ENCODE data around the gene ACD. TPM values are rescaled to one million over a fixed set of nuclear protein-coding genes. Genes with fewer than 3 reads are reported as not detected.
A peak's percentile ranks its signal among the peaks of the same experiment; 100 is the strongest.

Gene ACD
- total and polyA plus RNA-seq, 12 donors = 6.9 to 15.0 (median 8.6) TPM

DNA sequence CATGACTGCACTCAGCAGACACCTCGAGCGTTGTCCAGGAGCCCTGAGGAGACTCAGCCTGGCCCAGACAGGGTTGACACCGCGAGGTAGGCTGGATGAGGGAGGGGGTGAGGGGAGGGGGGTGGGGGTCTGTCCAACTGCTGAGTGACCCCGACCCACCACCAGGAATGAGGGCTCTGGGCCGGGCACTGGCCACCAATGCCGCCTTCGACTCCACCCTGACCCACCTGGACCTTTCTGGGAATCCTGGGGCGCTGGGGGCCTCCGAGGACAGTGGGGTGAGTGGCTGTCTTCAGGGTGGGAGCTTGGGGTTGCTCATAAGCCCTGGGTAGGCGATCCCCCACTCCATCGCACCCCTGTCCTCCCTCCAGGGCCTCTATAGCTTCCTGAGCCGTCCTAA, 12.4 kb downstream of the ACD start:
- no peaks in the 10 kb centered on the region for H3K36me3 ChIP-seq
- ATAC-seq (no peak), DNase-seq (no peak)
- H3K27me3 ChIP-seq = peaks cover 24 to 83% (median 77%) of the 10 kb centered on the region in 7 donors
- H3K4me1 ChIP-seq = peaks cover 0 to 34% (median 12%) of the 10 kb centered on the region in 9 donors
- H3K9me3 ChIP-seq = no peaks in the 10 kb centered on the region
- no peak overlapping the region for H3K4me3 ChIP-seq
- H3K27ac ChIP-seq = no peak overlapping the region
- intact Hi-C loops (cut with DNase I) = loop anchor here in 3 of 10 donors (5.0 to 10.0 kb wide), 2 partner anchors 103 to 125 kb away; no protein-coding TSS in a partner anchor
- TF ChIP-seq, protein P1, sequence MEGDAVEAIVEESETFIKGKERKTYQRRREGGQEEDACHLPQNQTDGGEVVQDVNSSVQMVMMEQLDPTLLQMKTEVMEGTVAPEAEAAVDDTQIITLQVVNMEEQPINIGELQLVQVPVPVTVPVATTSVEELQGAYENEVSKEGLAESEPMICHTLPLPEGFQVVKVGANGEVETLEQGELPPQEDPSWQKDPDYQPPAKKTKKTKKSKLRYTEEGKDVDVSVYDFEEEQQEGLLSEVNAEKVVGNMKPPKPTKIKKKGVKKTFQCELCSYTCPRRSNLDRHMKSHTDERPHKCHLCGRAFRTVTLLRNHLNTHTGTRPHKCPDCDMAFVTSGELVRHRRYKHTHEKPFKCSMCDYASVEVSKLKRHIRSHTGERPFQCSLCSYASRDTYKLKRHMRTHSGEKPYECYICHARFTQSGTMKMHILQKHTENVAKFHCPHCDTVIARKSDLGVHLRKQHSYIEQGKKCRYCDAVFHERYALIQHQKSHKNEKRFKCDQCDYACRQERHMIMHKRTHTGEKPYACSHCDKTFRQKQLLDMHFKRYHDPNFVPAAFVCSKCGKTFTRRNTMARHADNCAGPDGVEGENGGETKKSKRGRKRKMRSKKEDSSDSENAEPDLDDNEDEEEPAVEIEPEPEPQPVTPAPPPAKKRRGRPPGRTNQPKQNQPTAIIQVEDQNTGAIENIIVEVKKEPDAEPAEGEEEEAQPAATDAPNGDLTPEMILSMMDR (IDR thresholded peaks at IDR 0.05) = no peak
- WGBS, 2 donors = 78 to 82% methylated on average over 13 of the region's 13 CpGs

DNA sequence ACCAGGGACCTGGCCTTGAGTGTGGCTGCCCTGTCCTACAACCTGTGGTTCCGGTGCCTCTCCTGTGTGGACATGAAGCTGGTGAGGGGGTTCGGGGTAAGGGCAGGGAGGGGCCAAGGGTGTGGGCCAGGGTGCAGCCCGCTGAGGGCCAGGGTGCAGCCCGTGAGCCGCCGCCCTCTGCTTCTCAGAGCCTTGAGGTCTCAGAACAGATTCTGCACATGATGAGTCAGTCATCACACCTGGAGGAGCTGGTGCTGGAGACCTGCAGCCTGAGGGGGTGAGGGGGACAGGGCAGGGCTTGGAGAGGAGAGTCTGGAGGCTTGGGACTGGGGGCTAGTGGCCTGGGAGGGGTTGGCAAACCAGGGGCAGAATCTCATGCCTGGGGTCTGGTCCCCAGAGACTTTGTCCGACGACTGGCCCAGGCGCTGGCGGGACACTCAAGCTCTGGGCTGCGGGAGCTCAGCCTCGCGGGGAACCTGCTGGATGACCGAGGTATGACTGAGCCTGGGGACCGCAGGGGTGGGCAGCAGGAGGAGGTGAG, 12.9 kb downstream of the ACD start:
- peaks cover 24 to 78% (median 72%) of the 10 kb centered on the region in 7 donors for H3K27me3 ChIP-seq
- intact Hi-C loops (cut with DNase I) = loop anchor here in 3 of 10 donors (5.0 to 10.0 kb wide), 2 partner anchors 102 to 125 kb away; no protein-coding TSS in a partner anchor

DNA sequence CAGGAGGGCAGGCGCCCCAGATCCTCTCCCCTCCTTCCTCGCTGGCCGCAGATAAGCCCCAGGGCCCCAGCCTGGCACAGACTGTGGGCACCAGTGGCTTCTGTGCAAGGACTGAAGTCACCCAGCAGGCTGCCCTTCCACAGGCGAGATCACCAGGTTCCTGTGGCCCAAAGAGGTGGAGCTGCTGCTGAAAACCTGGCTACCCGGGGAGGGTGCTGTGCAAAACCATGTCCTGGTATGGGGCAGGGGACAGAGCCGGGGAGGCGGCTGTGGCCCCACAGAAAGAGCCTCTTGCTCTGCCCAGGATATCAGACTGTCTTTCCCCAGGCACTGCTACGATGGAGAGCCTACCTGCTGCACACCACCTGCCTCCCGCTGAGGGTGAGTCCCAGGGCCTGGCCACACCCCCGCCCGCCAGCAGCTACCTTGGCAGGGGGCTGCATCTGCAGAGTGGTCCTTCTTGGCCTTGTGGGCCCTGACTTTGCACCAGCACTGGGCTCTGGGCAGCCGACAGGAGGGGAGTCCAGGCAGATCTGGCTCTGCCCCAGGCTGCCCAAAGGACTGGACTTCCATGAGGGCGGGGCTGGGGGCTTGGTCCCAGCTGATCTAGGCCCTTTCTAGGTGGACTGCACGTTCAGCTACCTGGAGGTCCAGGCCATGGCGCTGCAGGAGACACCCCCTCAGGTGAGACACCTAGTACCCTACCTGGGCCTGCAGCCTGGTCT, 14.5 kb downstream of the ACD start:
- intact Hi-C loops (cut with DNase I) = loop anchor here in 5 of 10 donors (1.0 to 10.0 kb wide), 4 partner anchors 101 to 125 kb away; no protein-coding TSS in a partner anchor
- DNase-seq (no peak), ATAC-seq (no peak)
- WGBS, 2 donors = 84 to 87% methylated on average over 15 of the region's 15 CpGs
- Histone ChIP-seq H3K27ac (peak overlapping the region in 1 of 10 donors; percentile 75), H3K4me1 (peaks cover 0 to 46% (median 19%) of the 10 kb centered on the region in 9 donors), H3K4me3 (peak overlapping the region in 6 of 10 donors; percentile 15 to 56 (median 46)), H3K9me3 (no peaks in the 10 kb centered on the region), H3K36me3 (no peaks in the 10 kb centered on the region), H3K27me3 (peaks cover 24 to 62% (median 59%) of the 10 kb centered on the region in 7 donors)
- TF ChIP-seq, protein P1 (IDR thresholded peaks at IDR 0.05) = no peak

More for the DNA sequence above, 12.9 kb downstream of the ACD start:
- ATAC-seq = no peak
- Histone ChIP-seq H3K4me1 (peaks cover 0 to 39% (median 13%) of the 10 kb centered on the region in 9 donors), H3K9me3 (no peaks in the 10 kb centered on the region), H3K27ac (no peak overlapping the region), H3K36me3 (no peaks in the 10 kb centered on the region), H3K4me3 (no peak overlapping the region)
- WGBS, 2 donors = 68 to 79% methylated on average over 15 of the region's 15 CpGs
- TF ChIP-seq, protein P1 (IDR thresholded peaks at IDR 0.05) = no peak
- no peak for DNase-seq

DNA sequence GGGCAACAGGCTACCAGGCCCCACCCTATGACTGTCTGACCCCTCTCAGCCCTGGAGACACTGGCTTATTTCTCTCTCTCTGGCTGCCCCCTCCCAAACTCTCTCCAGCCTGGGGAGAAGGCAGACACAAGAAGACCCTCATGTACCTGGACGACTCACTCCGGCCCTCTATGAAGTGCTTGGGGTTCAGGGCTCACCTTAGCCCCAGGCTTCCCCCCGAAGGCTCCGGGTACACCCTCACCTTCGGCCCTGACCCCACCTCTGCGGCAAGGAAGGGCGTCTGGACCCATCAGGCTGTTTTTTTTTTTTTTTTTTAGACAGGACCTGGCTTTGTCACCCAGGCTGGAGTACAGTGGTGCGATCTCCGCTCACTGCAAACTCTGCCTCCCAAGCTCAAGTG, 16.0 kb downstream of the ACD start:
- no peak for DNase-seq
- H3K9me3 ChIP-seq = no peaks in the 10 kb centered on the region
- no peak overlapping the region for H3K4me3 ChIP-seq
- WGBS, 2 donors = 88 to 93% methylated on average over 9 of the region's 9 CpGs
- no peak overlapping the region for H3K27ac ChIP-seq
- peaks cover 0 to 11% (median 2%) of the 10 kb centered on the region in 9 donors for H3K36me3 ChIP-seq
- H3K4me1 ChIP-seq = peaks cover 0 to 47% (median 19%) of the 10 kb centered on the region in 9 donors
- ATAC-seq = no peak
- H3K27me3 ChIP-seq = peaks cover 22 to 48% (median 43%) of the 10 kb centered on the region in 7 donors
- TF ChIP-seq, protein P1 (IDR thresholded peaks at IDR 0.05) = no peak
- intact Hi-C loops (cut with DNase I) = loop anchor here in 9 of 10 donors (2.0 to 10.0 kb wide), 5 partner anchors 77 to 123 kb away; partner anchors contain the start of gene CTCF (in 5 of the 9)
